Stimulated activated CD4-positive, alpha-beta T cell treated with anti-CD3 and anti-CD28 coated beads, Interleukin-4, amount 100 ng/mL, for 48 hours (primary cell): ENCODE measurements around the gene UQCC2.

ENCODE experiments used
- DNase-seq, 2 donors: peaks; one replicate each; pipeline ENCODE4 v3.0.0-alpha.2; 2020; ENCODE audit warnings: low read depth in 2 of 2

The UQCC2 gene

GRCh38 chr6:33654831-33655554 lies 56.5 kb downstream of the UQCC2 start:
- DNase-seq = no peak

- no peak for DNase-seq
Observed at GRCh38 chr6:33652002-33652401, 59.5 kb downstream of the UQCC2 start.

GRCh38 chr6:33651403-33651802 lies 60.1 kb downstream of the UQCC2 start:
- DNase-seq = no peak
